ENCODE data around the gene DLG4. TPM values are rescaled to one million over a fixed set of nuclear protein-coding genes. Genes with fewer than 3 reads are reported as not detected.
A peak's percentile ranks its signal among the peaks of the same experiment; 100 is the strongest.

DLG4 gene
- total RNA-seq, 1 donor from 2014 or later = 46.1 TPM

DNA sequence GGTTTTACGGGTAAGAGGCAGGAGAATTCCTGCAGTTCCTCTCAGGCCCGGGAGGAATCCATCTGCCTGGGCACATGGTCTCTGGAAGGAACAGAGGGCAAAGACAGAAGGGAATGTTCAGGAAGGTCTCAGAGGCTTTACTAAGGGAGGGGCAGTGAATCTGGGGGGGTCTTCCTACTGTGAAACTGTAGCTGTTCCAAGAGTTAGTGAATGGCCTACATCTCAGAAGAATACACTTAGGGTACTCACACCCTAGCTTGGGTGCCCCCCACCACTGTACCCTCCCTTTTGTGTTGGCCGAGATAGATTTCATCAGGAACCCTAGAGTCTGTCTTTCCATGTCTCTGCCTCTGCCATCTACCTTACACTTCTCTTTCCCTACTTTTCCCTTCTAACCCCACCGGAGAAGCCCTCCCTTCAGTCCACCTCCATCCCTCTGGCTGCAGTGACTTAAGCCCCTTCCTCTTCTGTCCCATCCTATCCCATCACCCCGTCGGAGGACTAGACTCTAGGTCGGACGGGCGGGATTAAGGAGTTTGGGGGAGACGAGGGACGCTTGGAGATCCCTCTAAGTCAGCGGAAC lies 316 bp downstream of the DLG4 start:
- peaks cover 42% of the 10 kb centered on the region for H3K4me1 Mint-ChIP-seq (ENCODE audit: unreplicated experiment)
- H3K36me3 Mint-ChIP-seq = peaks cover 8% of the 10 kb centered on the region
- peak overlapping the region; percentile 97 for H3K4me3 Mint-ChIP-seq
- no peaks in the 10 kb centered on the region for H3K9me3 Mint-ChIP-seq
- H3K27ac Mint-ChIP-seq = peak overlapping the region; percentile 97
- no peak for TF ChIP-seq CTCF (conservative IDR thresholded peaks at IDR 0.05)
- DNase-seq (ENCODE audit: extremely low spot score, unreplicated experiment) = no peak
- peaks cover 6% of the 10 kb centered on the region for H3K27me3 Mint-ChIP-seq

- H3K9me3 Mint-ChIP-seq = no peaks in the 10 kb centered on the region
- DNase-seq (ENCODE audit: extremely low spot score, unreplicated experiment) = peak; percentile 62
- peak overlapping the region; percentile 97 for H3K4me3 Mint-ChIP-seq
- H3K4me1 Mint-ChIP-seq (ENCODE audit: unreplicated experiment) = peaks cover 46% of the 10 kb centered on the region
- H3K36me3 Mint-ChIP-seq = peaks cover 5% of the 10 kb centered on the region
- H3K27ac Mint-ChIP-seq = peak overlapping the region; percentile 97
- peaks cover 11% of the 10 kb centered on the region for H3K27me3 Mint-ChIP-seq
- no peak for TF ChIP-seq CTCF (conservative IDR thresholded peaks at IDR 0.05)
Observed at GRCh38 chr17:7218758-7219157, 878 bp downstream of the DLG4 start.

GRCh38 chr17:7218166-7218565 lies 1.5 kb downstream of the DLG4 start:
- no peak for TF ChIP-seq CTCF (conservative IDR thresholded peaks at IDR 0.05)
- H3K36me3 Mint-ChIP-seq = peaks cover 5% of the 10 kb centered on the region
- peak overlapping the region; percentile 97 for H3K27ac Mint-ChIP-seq
- H3K4me3 Mint-ChIP-seq = peak overlapping the region; percentile 97
- peaks cover 16% of the 10 kb centered on the region for H3K27me3 Mint-ChIP-seq
- H3K9me3 Mint-ChIP-seq = no peaks in the 10 kb centered on the region
- DNase-seq (ENCODE audit: extremely low spot score, unreplicated experiment) = no peak
- peaks cover 52% of the 10 kb centered on the region for H3K4me1 Mint-ChIP-seq (ENCODE audit: unreplicated experiment)

DNA sequence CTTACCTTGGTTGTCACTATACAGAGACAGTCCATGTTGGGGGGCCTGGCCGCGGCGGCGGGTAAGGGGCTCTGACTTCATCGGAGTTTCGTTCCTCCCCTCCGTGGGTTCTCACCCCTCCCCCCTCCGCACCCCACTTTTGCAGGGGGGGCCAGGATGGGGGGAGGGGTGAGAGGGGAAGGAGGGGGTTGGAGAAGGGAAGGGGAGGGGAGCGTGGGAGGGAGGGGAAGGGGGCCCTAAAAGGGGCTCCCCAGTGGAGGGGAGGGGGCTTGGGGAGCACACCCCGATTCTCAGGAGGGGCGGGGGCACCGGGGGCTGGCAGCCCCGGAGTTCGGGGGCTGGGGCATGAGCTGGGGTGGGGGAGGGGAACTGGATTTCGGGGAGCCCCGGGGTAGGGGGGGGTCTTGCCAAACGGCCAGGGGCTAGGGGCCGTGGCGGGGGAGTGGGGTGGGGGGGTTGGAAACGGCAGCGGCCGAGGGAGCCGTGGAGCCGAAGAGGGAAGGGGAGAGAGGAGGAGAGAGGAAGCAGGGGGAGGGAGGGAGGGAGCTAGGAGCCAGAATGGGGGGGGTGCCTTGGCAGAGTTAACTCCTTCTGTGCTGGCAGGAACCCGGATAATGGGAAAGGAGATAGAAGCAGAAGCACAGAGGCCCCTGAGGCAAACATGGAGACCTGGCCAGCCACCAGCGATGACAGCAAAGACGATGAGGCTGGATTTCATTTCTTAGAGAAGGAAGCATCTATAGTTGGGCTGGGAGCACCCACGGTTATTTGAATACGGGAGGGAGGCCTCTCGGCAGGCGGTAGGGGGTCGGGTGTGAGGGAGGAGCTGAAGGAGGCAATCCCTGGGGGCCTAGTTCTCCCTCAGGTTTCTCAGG lies 2.3 kb downstream of the DLG4 start:
- peaks cover 53% of the 10 kb centered on the region for H3K4me1 Mint-ChIP-seq (ENCODE audit: unreplicated experiment)
- TF ChIP-seq CTCF (conservative IDR thresholded peaks at IDR 0.05) = no peak
- no peak for DNase-seq (ENCODE audit: extremely low spot score, unreplicated experiment)

DNA sequence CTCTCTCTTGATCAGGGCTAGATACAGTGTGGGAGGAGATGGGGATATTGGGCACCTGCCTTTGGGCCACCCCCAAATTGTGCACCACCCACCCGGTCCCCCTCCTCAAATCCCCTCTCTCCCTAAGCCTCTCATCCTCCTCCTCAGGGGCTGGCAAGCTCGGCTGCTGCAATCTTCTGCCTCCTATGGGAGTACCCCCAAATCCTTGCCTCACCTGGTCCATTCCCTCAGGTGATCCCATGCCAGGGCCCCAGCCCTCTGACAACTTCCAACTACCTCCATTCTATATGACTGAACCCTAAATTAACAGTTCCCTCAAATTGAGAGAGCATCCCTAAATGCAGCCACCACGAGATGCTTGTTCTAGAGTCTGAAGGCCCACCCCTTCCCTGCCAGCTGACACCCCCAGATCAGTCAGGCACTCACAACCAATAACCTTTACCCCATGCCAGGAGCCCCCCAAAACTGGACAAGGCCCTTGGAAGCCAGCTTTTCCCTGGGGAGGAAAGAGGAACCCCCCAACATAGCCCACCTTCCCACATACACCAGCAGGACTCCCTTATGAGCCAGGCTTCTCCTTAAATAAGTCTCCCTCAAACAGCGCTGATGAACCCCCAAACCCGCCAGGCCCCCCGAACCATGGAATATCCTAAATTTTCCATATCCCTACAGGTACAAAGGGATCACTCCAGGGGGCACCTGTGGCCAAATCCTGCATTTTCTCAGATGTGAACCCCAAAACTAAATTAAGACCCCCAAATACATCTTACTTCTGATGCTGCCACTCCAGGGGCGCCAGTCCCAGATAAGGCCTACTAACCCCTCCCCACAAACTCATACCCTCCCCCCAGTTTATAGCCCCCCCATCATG lies 3.2 kb downstream of the DLG4 start:
- TF ChIP-seq CTCF (conservative IDR thresholded peaks at IDR 0.05) = no peak

More for the DNA sequence above, 2.3 kb downstream of the DLG4 start:
- Mint-ChIP-seq H3K9me3 (no peaks in the 10 kb centered on the region), H3K4me3 (peak overlapping the region; percentile 97), H3K27me3 (peaks cover 18% of the 10 kb centered on the region), H3K36me3 (peaks cover 5% of the 10 kb centered on the region), H3K27ac (peak overlapping the region; percentile 82)

More for the DNA sequence above, 3.2 kb downstream of the DLG4 start:
- no peak for DNase-seq (ENCODE audit: extremely low spot score, unreplicated experiment)
- Mint-ChIP-seq H3K9me3 (no peaks in the 10 kb centered on the region), H3K4me1 (ENCODE audit: unreplicated experiment) (peaks cover 60% of the 10 kb centered on the region), H3K27ac (peak overlapping the region; percentile 69), H3K27me3 (peaks cover 24% of the 10 kb centered on the region), H3K4me3 (peak overlapping the region; percentile 95), H3K36me3 (peaks cover 5% of the 10 kb centered on the region)

All from type B pancreatic cell (in vitro differentiated cells).